Measurements from ENCODE around the gene PAOX.

The PAOX gene

DNA sequence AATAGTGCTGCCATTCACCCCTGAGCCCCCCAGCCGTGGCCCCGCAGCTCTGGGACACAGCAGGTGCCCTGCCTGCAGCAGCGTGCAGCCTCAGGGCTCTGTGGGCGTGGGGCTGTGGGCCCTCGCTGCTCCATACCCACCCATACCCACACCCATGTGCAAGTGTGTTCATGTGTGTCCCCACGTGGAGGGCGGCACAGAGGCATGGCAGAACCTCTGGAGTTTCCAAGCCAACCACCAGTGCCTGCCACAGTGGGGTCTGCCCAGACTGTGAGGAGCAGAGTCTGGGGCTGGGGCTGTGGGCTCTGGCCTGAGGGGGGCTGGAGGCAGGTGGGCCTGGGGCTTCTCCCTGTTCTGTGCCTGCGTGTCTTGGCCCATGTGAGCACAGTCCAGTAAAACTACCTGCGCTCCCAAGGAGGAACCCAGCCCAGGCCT lies 29.5 kb upstream of the PAOX start:
- in situ Hi-C loops (cut with HindIII; ENCODE audit: low sequenced_read_pairs) = no loop called here

DNA sequence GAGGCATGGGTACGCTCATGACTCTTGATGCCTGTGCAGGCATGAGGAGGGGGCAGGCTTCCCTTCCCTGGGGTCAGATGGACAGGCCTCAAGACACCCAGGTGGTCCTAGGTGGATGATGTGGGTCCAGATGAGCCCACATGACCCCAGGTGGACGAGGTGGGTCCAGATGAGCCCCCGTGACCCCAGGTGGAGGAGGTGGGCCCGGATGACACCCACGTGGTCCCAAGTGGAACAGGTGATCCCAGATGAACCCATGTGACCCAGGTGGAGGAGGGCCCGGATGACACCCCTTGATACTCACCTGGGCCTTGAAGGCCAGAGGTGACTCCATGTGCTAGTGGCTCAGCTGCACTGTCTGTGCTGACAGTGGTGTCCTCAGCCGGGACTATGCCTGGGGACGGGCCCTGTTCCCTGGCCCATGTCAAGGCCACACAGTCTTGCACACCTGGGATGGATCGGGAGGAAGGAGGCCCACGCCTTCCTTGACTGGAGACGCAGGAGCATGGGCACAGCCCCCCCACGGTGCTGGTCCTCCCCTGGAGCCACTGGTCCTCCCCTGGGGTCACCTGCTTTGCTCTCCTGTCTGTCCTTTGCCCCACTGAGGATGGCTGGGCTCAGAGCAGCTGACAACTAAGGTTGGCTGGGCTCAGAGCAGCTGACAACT lies 28.6 kb upstream of the PAOX start:
- in situ Hi-C loops (cut with HindIII; ENCODE audit: low sequenced_read_pairs) = no loop called here

DNA sequence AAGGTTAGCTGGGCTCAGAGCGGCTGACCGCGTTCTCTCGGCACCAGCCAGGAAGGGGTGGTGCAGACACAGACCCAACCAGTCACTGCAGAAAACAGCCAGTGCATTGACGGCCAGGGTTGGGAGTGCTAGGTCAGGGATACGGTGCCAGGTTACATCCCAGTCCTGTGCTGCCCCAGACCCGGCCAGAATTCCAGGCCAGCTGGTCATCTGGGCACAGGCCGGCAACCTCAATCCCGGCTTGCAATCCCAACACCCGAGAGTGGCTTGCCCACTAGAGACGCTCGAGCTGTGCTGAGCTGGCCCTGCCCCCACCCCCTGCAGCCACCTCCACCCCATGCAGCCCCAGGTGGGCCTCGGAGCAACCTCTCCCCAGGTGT lies 28.1 kb upstream of the PAOX start:
- in situ Hi-C loops (cut with HindIII; ENCODE audit: low sequenced_read_pairs) = no loop called here

DNA sequence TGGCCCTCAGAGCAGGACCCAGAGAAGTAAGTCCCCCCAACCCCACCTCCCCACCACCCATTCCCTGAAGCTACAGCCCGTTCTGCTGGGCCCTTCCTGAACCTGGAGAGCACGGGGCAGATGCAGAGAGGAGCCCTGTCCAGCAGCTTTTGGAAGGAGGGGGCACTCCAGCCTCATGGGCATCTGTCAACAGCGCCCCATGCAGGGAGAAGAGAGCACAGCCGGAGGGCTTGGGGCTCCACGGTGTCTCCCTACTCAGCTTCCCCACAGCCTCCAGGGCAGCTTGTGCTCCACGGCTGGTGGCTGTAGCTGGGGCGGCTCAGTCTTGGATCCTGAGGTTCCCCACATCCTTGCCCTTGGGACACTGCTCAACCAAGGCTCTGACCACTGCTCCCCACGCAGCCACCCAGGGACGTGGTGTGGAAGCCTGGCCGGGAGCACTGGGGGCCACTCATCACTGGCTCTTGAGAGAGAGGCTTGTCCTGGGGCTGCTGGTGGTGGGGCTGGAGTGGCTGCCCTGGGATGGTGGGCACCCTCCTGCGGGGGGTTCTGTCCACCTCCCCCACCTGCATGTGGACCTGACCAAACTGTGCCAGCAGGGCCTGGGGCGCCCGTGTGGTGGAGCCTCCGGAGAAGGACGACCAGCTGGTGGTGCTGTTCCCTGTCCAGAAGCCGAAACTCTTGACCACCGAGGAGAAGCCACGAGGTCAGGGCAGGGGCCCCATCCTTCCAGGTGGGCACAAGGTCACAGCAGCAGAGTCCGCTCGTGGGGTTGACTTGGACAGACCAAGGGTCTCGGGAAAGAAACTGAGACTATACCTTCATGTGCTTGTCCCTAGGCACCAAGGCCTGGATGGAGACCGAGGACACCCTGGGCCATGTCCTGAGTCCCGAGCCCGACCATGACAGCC lies 27.4 kb upstream of the PAOX start:
- in situ Hi-C loops (cut with HindIII; ENCODE audit: low sequenced_read_pairs) = no loop called here

DNA sequence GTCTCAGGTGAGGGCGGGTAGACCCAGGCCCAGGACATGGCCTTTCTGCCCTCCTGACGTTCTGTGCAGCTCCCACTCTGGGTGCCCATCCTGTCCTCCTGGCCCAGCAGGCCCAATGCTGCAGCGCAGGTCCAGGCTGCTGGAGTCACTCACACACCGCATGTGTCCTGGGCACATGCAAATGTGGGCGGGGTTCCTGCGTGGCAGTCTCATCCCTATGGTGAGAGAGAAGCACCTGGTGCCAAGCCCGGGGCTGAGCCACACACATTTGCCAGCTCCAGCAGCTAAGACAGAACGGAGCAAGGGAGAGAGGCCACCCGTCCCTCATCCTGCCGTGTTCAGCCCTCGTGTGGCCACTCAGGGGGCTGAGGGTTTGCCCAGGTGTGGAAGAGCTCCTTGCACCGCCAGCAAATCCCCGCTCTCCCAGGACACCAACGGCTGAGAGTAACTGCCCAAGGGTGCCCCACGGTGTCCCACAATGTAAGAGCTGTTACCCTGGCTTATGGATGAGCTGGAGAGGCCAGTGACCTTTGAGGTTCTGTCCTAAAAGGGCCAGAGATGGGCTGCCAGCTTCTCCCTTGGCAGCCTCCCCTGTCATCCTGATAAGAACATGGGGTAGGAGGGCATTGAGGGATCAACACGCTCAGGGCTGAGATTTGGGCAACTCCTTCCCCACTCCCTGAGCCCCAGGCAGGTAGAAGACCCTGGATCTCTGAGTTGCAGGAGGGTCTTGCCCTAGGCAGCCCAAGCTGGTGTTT lies 25.7 kb upstream of the PAOX start:
- in situ Hi-C loops (cut with HindIII; ENCODE audit: low sequenced_read_pairs) = no loop called here

DNA sequence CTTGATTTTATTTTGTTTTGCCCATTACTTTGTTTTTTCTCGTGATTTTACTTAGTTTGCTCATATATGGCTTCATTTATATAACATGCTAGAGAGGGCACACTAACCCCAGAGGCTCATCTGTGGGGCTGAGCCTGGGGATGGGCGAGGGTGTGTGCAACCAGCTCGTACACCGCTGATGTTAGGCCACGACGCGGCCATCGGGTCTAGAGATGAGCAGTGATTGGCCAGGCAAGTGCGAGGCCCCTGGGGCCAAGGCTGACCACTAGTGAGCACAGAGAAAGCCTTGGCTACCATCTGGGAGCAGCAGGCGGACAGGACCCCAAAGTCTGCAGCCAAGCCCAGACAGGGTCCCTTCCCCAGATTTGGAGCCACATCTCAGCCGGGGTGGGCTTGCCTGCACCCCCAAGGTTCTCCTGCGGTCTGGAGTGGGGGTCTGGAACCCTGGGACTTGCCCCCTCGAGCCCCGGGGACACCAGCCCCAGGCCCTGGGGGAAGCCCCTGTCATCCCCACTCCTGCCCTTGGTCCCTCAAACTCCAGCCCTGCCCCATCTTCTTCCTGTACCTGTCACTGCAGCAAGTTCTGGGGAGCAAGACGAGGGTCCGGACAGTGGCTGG lies 25.0 kb upstream of the PAOX start:
- in situ Hi-C loops (cut with HindIII; ENCODE audit: low sequenced_read_pairs) = no loop called here

DNA sequence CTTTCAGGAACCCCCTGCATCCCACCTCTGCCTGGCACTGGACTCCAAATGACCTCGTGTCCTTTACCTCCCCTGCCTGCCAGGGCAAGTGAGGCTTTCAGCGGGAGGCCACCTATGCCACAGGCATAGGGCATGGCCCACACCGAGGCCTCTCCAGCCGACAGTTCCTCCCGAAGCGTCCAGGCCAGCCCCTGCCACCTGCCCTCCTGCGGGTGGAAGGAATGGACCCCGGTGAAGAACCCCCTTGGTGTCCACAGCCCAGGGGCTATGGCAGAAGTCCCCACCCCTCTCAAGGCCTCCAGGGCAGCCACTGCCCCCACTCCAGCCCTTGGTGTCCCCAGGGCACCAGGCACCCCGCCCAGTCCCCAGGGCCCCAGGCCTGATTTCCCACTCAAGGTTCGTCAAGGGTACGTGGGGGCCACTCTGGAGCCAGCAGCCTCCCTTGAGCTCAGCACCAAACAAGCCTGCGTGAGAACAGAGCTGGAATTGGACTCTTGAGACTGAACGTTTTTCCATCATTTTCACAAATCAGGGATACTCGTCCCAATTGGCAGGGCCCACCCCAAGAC lies 24.3 kb upstream of the PAOX start:
- in situ Hi-C loops (cut with HindIII; ENCODE audit: low sequenced_read_pairs) = no loop called here

DNA sequence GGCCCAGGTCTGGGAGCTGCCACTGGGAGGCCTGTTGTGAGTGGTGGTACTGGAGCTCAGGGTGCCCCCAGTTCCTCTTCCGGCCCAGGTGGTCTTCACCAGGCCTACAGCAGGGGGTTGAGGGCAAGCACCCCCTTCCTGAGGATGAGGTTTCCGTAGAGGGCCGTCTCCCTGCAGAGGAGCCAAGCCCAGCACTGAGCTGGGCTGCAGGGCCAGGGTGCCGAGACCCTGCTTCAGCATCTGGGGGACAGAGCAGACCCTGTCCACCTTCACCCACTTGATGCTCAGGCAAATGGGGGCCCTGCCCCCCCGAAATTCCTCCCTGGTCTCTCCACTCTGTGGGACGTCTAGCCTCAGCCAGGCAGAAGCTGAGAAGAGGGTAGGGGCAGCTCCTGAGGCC lies 23.8 kb upstream of the PAOX start:
- in situ Hi-C loops (cut with HindIII; ENCODE audit: low sequenced_read_pairs) = no loop called here

DNA sequence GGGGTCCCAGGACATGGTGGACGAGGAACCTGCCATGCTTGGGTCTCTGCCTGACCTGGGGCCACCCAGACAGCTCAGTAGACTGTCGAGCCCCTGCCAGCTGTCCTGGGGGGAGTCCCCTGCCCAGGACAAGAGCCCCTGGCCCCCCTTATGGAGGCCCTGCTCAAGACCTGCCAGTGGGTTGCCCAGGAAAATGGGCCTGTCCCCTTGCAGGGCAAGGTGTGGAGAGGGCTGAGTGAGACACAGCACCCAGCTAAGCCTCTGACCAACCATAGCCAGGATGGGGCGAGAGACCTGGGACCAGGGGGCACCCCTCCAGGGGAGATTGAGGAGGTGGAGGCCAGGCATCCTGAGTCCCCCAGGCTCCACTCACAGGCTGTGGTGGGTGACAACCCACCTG lies 23.1 kb upstream of the PAOX start:
- in situ Hi-C loops (cut with HindIII; ENCODE audit: low sequenced_read_pairs) = no loop called here

DNA sequence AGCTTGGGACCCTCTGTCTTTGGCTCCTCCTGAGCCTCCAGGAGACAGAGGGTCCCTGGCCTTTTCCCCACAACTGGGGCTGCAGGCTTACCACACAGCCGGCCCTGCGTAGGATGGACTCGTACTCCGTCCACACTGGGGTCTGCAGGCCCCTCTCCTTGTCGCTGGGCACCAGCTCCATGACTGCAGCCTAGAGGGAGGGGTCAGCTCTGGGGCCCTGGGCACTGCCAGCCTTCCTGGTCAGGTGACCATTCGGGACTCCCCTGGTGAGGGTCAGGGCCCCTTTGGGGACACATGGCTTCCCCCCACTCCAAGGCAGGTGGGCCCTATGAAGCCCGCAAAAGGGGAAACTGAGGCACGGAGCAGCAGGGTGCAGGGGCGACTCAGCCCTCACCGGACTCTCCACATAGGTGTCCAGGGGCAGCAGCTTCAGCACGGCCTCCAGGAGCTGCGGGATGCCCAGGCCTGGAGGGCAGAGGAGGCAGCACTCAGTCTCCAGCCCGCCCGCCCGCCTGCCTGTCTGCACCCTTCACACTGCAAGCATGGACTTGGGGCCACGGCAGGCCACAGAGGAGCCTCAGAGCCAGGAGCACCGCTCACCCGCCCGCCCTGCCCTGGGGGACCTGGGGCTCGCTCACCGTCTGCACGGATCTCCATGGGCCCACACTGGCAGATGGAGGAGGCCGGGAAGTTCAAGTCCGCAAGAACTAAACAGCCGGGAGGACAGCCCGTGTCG lies 22.3 kb upstream of the PAOX start:
- in situ Hi-C loops (cut with HindIII; ENCODE audit: low sequenced_read_pairs) = no loop called here

DNA sequence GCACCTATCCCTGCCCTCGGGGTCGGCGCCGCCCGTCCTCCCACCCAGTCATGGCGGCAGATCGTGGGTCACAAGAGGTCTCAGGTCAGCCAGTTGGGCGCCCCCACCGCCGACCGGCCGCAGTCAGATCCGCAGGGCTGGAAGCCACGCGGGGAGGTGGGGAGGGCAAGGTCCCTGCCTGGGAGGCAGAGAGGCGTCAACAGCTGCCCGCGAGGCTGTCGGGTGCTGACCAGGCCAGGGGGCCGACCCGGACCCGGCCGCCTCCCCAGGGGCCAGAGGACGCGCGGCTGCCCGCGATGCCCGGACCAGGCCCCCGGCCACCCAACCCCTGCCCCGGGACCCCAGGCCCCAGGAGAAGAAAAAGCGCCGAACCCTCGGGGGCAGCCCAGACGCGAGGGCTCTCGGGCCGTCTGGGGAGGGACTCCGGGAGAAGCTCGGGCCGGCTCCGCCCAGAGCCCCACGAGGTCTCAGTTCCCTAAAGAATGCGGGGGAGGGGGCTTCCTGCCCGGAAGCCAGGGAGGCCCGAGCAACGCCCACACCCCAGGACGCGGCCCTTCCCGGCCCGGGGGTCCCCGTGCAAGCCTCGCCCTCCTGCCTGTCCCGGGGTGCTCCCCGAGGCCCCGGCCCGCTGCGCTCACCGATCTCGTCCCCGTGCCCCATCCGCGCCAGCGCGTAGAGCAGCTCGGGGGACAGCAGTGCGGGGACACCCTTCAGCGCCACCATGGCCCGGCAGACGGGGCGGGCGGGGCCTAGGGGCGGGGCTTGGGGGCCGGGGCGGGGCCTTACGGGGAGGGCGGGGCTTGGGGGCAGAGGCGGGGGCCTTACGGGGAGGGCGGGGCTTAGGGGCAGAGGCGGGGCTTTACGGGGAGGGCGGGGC lies 21.5 kb upstream of the PAOX start, which contains the start of gene FUOM:
Gene FUOM (minus strand): TSS at position 735 of the 877 bp plus-strand sequence. CDS start 12 bp downstream, at position 723.
- in situ Hi-C loops (cut with HindIII; ENCODE audit: low sequenced_read_pairs) = no loop called here

DNA sequence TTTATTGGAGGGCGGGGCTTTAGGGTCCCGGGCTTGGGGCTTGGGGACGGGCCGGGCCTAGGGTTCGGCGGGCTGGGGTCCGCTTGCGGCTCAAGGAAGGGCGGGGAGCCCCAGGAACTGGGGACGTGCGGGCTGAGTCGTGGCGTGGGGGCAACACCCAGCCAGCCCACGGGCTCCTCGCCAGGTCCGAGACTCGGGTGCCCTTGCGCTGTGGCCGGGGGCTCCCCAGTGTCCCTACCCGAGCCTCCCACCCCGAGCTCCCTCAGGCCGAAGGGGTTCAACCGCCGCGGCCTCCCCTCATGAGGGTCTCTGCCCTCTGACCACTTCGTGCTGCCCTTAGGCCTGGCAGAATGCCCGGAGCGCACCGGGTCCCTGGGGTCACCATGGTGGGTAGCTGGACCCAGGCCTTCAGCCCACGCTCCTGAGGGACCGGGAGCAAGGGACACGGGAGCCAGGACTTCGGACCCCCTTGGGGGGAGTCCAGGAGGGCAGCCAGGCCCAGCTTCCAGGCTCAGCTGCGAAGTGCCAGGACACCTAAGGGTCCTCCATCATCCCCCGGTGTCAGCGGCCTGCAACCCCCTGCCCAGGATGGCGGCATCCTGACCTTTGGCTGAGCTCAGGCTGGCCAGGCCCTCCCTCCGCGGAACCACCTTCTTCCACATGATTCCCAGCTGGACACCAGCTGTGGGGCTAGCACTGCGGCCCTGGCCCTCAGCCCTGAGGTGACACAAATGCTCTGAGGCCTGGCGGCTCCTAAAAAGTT lies 20.7 kb upstream of the PAOX start:
- in situ Hi-C loops (cut with HindIII; ENCODE audit: low sequenced_read_pairs) = no loop called here

DNA sequence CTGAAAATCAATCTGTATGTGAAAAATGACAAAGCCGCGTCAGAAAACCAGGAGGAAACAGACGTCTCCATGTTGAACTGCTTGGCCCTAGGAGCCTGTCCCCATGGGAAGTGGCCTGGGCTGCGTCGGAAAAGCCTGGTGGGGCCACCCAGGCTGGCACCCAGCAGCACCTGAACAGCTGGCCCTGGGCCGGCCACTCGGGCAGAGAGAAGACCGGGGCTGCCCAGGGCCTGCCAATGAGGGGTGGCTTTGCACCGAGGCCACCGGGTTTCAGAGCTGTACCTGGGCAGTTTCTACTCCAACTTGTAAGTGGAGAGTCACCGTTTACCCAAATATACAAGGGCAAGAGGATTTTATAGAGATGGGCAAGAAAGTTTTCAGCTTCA lies 20.1 kb upstream of the PAOX start:
- in situ Hi-C loops (cut with HindIII; ENCODE audit: low sequenced_read_pairs) = no loop called here

DNA sequence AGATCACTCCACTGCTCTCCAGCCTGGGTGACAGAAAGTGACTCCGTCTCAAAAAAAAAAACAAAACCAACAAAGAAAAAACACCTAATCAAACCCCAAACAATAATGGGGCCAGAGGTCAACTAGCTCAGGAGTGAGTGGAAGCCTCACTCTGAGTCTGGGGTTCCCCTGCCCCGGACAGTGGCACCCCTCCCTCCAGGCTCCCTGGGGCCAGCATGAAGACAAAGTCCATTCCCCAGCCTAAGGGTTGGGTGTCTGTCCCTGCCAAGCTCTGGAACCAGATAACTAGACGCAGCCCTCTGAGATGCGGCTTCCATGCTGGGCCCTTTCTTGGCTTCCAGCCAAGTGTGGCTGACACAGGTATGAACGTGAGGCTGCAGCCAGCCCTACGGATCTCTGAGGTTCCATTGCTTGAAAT lies 19.5 kb upstream of the PAOX start:
- in situ Hi-C loops (cut with HindIII; ENCODE audit: low sequenced_read_pairs) = no loop called here

DNA sequence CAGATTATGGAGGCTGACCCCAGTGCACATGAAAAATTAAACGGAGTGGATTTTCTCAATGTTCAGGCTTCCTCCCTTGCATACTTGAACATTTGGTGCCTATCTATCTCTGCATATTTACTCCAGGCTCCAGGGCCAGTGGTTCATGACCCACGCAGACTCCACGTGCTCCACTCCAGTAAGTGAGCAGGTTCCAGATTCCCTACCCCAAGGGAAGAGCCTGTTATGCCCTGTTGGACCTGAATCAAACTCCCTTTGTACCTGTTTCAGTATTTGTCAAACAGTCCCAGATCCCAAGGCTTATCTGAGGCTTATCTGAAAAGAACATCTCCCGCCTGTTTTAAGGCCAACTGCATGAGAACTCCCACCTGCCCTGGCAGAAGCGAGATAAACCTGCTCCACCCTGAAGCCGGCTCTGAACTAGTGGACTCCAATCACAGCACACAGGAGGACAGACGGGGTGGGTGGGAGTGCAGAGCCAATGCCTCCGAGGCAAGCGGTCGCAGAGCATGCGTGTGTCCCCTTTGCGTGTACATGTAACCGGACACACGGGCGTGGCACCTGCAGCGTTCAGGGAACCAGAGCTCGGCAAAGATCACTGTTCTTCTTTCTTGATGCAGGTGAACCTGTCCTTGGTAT lies 19.0 kb upstream of the PAOX start:
- in situ Hi-C loops (cut with HindIII; ENCODE audit: low sequenced_read_pairs) = no loop called here

DNA sequence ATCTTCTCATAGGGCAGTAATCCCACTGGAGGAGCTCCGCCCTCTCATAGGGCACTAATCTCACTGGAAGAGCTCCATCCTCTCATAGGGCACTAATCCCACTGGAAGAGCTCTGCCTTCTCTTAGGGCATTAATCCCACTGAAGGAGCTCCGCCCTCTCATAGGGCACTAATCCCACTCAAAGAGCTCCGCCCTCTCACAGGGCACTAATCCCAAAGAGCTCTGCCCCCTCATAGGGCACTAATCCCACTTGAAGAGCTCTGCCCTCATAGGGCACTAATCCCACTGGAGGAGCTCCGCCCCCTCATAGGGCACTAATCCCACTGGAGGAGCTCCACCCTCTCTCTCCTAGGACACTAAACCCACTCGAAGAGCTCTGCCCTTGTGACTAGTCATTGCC lies 17.8 kb upstream of the PAOX start:
- in situ Hi-C loops (cut with HindIII; ENCODE audit: low sequenced_read_pairs) = no loop called here

DNA sequence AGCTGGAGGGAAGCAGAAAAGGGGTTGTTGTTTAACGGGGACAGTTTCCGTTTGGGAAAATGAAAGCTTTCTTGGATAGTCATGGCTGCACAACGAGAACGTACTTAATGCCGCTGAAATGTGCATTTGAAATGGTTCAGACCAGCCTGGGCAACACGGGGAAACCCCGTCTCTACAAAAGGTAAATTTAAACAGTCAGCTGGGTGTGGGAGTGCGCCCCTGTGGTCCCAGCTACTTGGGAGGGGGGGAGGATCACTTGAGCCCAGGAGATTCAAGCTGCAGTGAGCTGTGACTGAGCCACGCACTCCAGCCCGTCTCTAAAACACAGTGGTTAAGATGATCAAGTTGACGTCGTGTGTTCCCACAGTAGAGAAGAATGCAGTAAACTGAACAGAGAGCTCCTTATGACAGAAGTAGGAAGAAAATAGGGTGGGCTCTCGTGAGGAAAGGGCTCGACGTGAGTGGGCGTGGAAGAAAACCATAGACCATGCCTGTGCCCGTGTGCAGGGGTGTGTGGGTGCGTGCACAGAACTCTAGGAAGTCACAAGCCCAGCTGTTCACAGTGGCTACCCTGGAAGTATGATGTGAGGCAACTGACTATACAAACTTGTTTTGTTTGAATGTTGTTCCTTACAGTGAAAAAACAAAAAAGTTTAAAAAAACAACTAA lies 17.2 kb upstream of the PAOX start:
- in situ Hi-C loops (cut with HindIII; ENCODE audit: low sequenced_read_pairs) = no loop called here

All from DLD1 (cell line).